ENCODE data around the gene MORN1. TPM values are rescaled to one million over a fixed set of nuclear protein-coding genes. Genes with fewer than 3 reads are reported as not detected.

Gene MORN1
- total and polyA plus RNA-seq, 11 donors: 2.2 to 8.2 (median 3.8) TPM

DNA sequence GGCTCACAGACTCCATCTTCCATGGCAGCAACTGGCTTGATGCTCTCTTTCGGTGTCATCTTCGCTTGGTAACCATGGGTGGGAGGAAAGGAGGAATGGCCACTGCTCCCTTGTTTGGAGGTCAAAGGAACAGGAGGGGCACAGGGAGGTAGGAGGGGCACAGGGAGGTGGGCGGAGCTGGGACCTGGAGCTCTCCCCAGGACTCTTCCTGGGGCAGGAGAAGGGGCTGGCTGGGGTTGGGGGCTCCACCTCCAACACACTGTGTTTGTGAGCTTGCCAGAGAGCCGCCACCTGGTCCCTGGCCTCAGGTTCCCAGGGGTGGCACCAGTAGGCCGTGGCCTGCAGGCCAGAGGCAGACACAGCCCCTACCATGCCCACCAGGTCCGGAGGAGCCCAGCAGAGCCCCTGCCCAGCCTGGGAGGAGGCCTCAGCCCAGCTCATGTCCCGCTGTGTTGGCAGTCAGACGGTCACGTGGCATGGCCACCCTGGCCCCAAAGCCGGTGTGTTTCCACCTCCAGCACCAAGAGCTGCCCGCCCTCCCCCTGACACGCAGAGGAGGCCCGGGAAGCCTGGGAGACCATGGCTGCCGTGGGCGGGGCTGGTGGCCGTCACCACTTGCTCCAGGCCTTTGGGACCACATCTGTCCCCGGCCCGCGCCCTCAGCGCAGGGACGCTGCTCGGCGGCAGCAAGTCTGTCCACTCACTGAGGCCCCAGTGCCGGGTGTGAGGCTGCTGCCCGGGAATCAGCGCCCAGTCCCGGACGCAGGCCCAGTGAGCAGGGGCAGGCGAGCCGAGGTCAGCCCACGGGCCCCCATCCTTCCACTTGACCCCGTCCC, 73.9 kb downstream of the MORN1 start:
- Histone ChIP-seq H3K4me1 (peaks cover 0 to 90% (median 54%) of the 10 kb centered on the region in 12 donors), H3K27me3 (peaks cover 0 to 8% (median 0%) of the 10 kb centered on the region in 9 donors), H3K4me3 (no peak overlapping the region), H3K27ac (peak overlapping the region in 6 of 12 donors; percentile 14 to 95 (median 57)), H3K36me3 (no peaks in the 10 kb centered on the region), H3K9me3 (no peaks in the 10 kb centered on the region)
- no peak for ATAC-seq
- TF ChIP-seq CTCF (IDR thresholded peaks at IDR 0.05): no peak
- no peak for TF ChIP-seq POLR2A (IDR thresholded peaks at IDR 0.05)
- 88 to 93% (median 91%) methylated on average over 4 to 32 of the region's 32 CpGs for WGBS, 4 donors
- intact Hi-C loops (cut with DNase I): loop anchor here (2.0 to 10.0 kb wide), 6 partner anchors 65 to 123 kb away; partner anchors contain the start of gene FAAP20 (in 3 of the 10)
- DNase-seq: no peak

- no peak for ATAC-seq
- TF ChIP-seq CTCF (IDR thresholded peaks at IDR 0.05) (no peak), POLR2A (IDR thresholded peaks at IDR 0.05) (no peak)
- H3K4me1 ChIP-seq: peaks cover 0 to 90% (median 55%) of the 10 kb centered on the region in 12 donors
- WGBS, 4 donors: 79 to 86% (median 82%) methylated on average over 10 to 16 of the region's 16 CpGs
- no peaks in the 10 kb centered on the region for H3K36me3 ChIP-seq
- no peak for DNase-seq
- peak overlapping the region in 5 of 12 donors; percentile 39 to 95 (median 93) for H3K27ac ChIP-seq
- H3K27me3 ChIP-seq: peaks cover 0 to under 1% (median 0%) of the 10 kb centered on the region in 9 donors
- intact Hi-C loops (cut with DNase I): loop anchor here (2.0 to 10.0 kb wide), 6 partner anchors 66 to 122 kb away; partner anchors contain the start of gene FAAP20 (in 3 of the 10)
- no peak overlapping the region for H3K4me3 ChIP-seq
- no peaks in the 10 kb centered on the region for H3K9me3 ChIP-seq
Measured at GRCh38 chr1:2316451-2316961, 74.8 kb downstream of the MORN1 start.

DNA sequence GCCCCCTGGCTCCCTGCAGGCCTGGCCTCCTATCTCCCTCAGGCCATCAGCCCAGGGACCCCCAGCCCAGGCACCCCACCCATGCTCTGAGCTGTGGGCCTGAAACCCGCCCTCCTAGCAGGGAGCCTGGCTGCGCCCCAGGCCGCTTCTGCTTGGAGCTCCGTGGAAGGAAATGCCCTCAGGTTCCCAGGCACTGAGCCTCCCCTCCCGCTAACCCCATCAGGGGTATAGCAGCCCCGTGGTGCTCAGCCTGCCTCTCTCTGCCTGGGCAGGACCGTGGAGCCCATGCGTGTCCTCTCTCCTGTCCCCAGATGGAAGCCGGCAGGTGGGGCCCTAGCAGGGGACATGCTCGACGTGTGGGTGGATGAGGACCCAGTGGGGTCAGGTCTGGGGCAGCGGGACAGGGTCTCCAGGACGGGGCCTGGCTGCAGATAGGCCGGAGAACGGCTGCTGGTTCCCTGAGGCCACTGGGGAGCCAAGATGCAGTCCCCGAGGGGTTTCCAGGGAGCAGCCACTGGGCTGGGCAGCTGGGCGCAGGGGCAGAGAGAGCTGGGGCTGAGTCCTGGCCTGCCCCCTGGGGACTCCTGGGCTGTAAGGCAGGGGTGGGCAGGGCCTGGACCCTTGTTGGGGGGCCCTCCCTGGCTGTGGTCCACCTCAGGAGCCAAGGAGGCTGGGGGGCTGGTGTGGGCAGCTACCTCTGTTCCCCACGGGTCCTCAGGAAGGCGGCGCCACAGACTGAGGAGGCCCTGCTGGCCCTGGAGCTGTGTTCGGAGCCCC, 75.5 kb downstream of the MORN1 start:
- Histone ChIP-seq H3K4me1 (peaks cover 0 to 90% (median 55%) of the 10 kb centered on the region in 12 donors), H3K36me3 (no peaks in the 10 kb centered on the region), H3K4me3 (peak overlapping the region in 1 of 12 donors; percentile 71), H3K9me3 (no peaks in the 10 kb centered on the region), H3K27ac (peak overlapping the region in 9 of 12 donors; percentile 77 to 95 (median 93)), H3K27me3 (no peaks in the 10 kb centered on the region)
- WGBS, 4 donors: 70 to 81% (median 76%) methylated on average over 10 to 21 of the region's 21 CpGs
- intact Hi-C loops (cut with DNase I): loop anchor here (2.0 to 10.0 kb wide), 8 partner anchors 66 to 121 kb away; partner anchors contain the start of gene FAAP20 (in 3 of the 10)
- DNase-seq: no peak
- no peak for TF ChIP-seq POLR2A (IDR thresholded peaks at IDR 0.05)
- no peak for TF ChIP-seq CTCF (IDR thresholded peaks at IDR 0.05)
- ATAC-seq: no peak
